BJ (cell line): ENCODE data around the gene EXOG. TPM values are rescaled to one million over a fixed set of nuclear protein-coding genes. Genes with fewer than 3 reads are reported as not detected.

Experiments used
- CTCF ChIA-PET: fragments of 350-600 bp; formaldehyde crosslinking; extraction: SDS; loops from one replicate; lab custom pipeline; 2021; ENCODE audit warnings: antibody characterized with exemption, inconsistent platforms; lab: Yijun Ruan, JAX
- POLR2A ChIA-PET: fragments of 300-600 bp; sonication (Branson Sonifier 250); formaldehyde crosslinking; extraction: SDS; loops from one replicate; lab custom pipeline; 2021; ENCODE audit warnings: antibody characterized with exemption; lab: Charles Lee
- DNase-seq: peaks from one replicate; pipeline ENCODE4 v3.0.0-alpha.2; 2011; ENCODE audit warnings: low read depth
- H3K27me3 ChIP-seq: 2 replicates; pipeline ENCODE4 v1.6.0; 2011; ENCODE audit warnings: low read length; ENCODE audit not compliant: control insufficient read depth, insufficient read depth
- H3K36me3 ChIP-seq: 2 replicates; pipeline ENCODE4 v1.5.1; 2011; ENCODE audit warnings: low read length; ENCODE audit not compliant: control insufficient read depth, insufficient read depth
- H3K4me3 ChIP-seq: 2 replicates; pipeline ENCODE4 v1.5.1; 2011; ENCODE audit warnings: low read depth, mild to moderate bottlenecking, control low read depth, low read length
- polyA plus RNA-seq: library from polyadenylated mRNA; depleted of rRNA; stranded (reverse); fragments of >200 nt; gene quantifications from 2 replicates; pipeline ENCODE4 v1.2.3, GENCODE V29; 2011
- TF ChIP-seq, protein P1 (sequence below): IDR thresholded peaks from 2 replicates; pipeline ENCODE4 v1.5.1; 2011; ENCODE audit warnings: low read depth, mild to moderate bottlenecking, control low read depth, inconsistent platforms, low read length, moderate library complexity; ENCODE audit not compliant: insufficient read depth

Gene EXOG
- polyA plus RNA-seq, 1 experiment: 7.5 TPM

GRCh38 chr3:38555149-38555840 is 59.2 kb downstream of the EXOG start:
- no peaks in the 10 kb centered on the region for H3K36me3 ChIP-seq

DNA sequence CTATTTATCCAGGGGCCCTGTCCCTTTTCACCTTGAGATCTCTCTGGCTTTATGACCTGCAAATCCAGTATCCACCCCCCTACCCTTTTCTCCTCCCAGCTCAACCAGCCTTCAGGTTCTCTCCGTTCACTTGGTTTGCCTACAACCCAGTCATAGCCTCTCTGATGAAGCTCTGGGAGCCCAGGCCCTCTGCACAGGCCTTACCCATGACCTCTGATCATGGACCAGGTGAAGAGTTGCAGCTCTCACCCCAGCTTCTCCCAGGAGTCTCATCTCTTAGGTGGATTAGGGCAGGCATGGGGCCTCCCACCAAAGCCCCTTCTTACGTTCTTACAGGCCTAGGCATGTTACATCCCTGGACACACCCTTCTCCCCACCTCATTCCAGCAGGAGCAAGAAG is 59.8 kb downstream of the EXOG start:
- TF ChIP-seq, protein P1, sequence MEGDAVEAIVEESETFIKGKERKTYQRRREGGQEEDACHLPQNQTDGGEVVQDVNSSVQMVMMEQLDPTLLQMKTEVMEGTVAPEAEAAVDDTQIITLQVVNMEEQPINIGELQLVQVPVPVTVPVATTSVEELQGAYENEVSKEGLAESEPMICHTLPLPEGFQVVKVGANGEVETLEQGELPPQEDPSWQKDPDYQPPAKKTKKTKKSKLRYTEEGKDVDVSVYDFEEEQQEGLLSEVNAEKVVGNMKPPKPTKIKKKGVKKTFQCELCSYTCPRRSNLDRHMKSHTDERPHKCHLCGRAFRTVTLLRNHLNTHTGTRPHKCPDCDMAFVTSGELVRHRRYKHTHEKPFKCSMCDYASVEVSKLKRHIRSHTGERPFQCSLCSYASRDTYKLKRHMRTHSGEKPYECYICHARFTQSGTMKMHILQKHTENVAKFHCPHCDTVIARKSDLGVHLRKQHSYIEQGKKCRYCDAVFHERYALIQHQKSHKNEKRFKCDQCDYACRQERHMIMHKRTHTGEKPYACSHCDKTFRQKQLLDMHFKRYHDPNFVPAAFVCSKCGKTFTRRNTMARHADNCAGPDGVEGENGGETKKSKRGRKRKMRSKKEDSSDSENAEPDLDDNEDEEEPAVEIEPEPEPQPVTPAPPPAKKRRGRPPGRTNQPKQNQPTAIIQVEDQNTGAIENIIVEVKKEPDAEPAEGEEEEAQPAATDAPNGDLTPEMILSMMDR: no peak
- H3K4me3 ChIP-seq: no peak overlapping the region
- CTCF ChIA-PET: interaction anchor here (0.6 kb wide), 1 partner anchor 34 kb away, joined by 3 read pairs; no protein-coding TSS in a partner anchor
- no peak for DNase-seq
- H3K36me3 ChIP-seq: no peaks in the 10 kb centered on the region
- POLR2A ChIA-PET: no interaction called here
- H3K27me3 ChIP-seq: no peaks in the 10 kb centered on the region; the same call in 1 of the 2 replicates

More at GRCh38 chr3:38555149-38555840, 59.2 kb downstream of the EXOG start:
- no peaks in the 10 kb centered on the region; the same call in 1 of the 2 replicates for H3K27me3 ChIP-seq
- DNase-seq: no peak
- TF ChIP-seq, protein P1: no peak
- ChIA-PET CTCF (interaction anchor here (1.5 kb wide), 1 partner anchor 96 kb away, joined by 3 read pairs; no protein-coding TSS in a partner anchor), POLR2A (no interaction called here)
- H3K4me3 ChIP-seq: no peak overlapping the region

GRCh38 chr3:38556640-38557358 is 60.7 kb downstream of the EXOG start:
- no peaks in the 10 kb centered on the region for H3K36me3 ChIP-seq
- no peaks in the 10 kb centered on the region; the same call in 1 of the 2 replicates for H3K27me3 ChIP-seq
- CTCF ChIA-PET: interaction anchor here (1.6 kb wide), 1 partner anchor 94 kb away, joined by 4 read pairs; no protein-coding TSS in a partner anchor

DNA sequence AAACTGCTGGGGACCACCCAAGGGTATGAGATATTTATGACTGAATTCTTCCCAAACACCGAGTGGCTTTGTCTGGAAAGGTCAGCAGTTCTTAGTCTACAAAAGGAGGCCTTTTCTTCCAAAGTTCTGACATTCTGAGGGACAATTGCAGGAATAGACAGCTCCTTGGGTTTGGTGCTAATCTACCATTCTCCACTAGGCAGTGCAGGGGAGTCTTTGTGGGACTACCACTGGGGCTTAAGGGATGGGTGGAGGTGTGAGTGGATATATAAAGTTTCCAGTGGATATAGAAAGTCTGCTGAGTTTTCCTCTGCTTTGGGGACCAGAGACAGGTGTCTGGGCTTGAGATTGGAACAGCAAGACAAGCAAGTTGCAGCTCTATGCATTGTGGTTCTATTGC is 62.7 kb downstream of the EXOG start:
- CTCF ChIA-PET: interaction anchor here (1.2 to 1.6 kb wide), 2 partner anchors 31 to 92 kb away, joined by 4 to 5 read pairs; no protein-coding TSS in a partner anchor
- no peak for DNase-seq
- Histone ChIP-seq H3K4me3 (no peak overlapping the region), H3K27me3 (no peaks in the 10 kb centered on the region; the same call in 1 of the 2 replicates), H3K36me3 (no peaks in the 10 kb centered on the region)
- TF ChIP-seq, protein P1: no peak
- POLR2A ChIA-PET: no interaction called here

More at GRCh38 chr3:38556640-38557358, 60.7 kb downstream of the EXOG start:
- POLR2A ChIA-PET: no interaction called here
- H3K4me3 ChIP-seq: no peak overlapping the region
- DNase-seq: no peak
- TF ChIP-seq, protein P1: no peak

DNA sequence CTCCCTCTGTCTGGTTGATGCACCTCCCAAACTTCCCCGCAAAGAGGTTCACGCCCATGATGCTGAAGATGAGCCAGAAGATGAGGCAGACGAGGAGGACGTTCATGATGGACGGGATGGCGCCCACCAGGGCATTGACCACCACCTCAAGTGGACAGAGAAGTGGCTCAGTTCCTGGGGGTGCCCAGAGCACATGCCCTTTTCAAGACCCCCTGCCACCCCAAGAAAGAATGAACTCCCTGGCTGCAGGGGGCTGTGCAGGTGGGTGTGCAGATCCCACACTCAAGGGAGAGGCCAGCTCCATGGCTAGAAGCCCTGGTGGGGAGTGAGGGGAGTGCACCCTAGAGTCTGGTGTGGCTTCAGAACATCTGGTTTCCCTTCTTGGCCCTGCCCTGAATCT is 64.1 kb downstream of the EXOG start:
- H3K4me3 ChIP-seq: no peak overlapping the region
- no peaks in the 10 kb centered on the region for H3K36me3 ChIP-seq
- TF ChIP-seq, protein P1: no peak
- no peak for DNase-seq
- POLR2A ChIA-PET: no interaction called here
- CTCF ChIA-PET: no interaction called here
- H3K27me3 ChIP-seq: no peaks in the 10 kb centered on the region; the same call in 1 of the 2 replicates
